ENCODE data around the gene STAG3. TPM values are rescaled to one million over a fixed set of nuclear protein-coding genes. Genes with fewer than 3 reads are reported as not detected.

STAG3 gene
- total and polyA plus RNA-seq, 10 of the 15 experiments (the other 5 are each of a cell fraction or from before 2014, with no cell fraction given): 73.0 to 306 (median 120) TPM

DNA sequence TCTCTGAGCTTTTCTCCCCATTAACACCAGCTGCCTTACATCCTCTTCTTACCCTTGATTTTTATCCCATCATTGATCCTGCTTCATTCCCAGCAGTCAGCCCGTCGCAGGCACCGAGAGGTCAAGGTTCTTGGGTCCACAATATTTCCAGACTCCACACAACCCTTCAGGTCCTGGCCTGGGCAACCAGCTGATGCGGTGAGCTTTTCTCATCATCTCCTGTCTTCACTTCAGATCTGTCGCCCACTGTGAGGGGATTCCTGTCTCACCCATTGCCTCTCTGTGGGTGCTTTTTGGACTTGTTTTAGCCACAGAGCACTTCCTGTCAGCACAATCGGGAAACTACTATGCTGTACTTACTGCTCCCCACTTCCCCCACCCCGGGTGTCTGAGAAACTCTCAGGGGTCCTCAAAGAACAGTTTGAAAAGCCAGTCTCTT lies 33.6 kb downstream of the STAG3 start (continued):
- TF ChIP-seq BCL11A (IDR thresholded peaks at IDR 0.05; ENCODE audit: low read depth, low read length) (peak; percentile 49; the same call in 1 of the 2 replicates), CHD2 (IDR thresholded peaks at IDR 0.05; ENCODE audit: borderline replicate concordance, low read depth, low read length) (peak; percentile 38; the same call in 1 of the 2 replicates), KLF5 (IDR thresholded peaks at IDR 0.05; ENCODE audit: partially characterized antibody) (peak; percentile 54), SMAD1 (IDR thresholded peaks at IDR 0.05; ENCODE audit: low read depth, partially characterized antibody) (no peak), NR2C1 (IDR thresholded peaks at IDR 0.05) (no peak), DPF2 (IDR thresholded peaks at IDR 0.05) (peak; percentile 56; the same call in 1 of the 2 replicates), SMARCA5 (IDR thresholded peaks at IDR 0.05) (0 out of 2 replicates have a peak, but pooled peaks have one; percentile 4), RAD51 (IDR thresholded peaks at IDR 0.05) (no peak), TBL1XR1 (IDR thresholded peaks at IDR 0.05; ENCODE audit: low read depth, low read length) (peak; percentile 76; the same call in 1 of the 2 replicates), RBBP5 (conservative IDR thresholded peaks at IDR 0.05) (no peak), CREB1 (IDR thresholded peaks at IDR 0.05; ENCODE audit: low read depth) (peak; percentile 70; the same call in 1 of the 2 replicates), NBN (IDR thresholded peaks at IDR 0.05) (peak; percentile 67), IRF3 (IDR thresholded peaks at IDR 0.05) (no peak), ZSCAN29 (IDR thresholded peaks at IDR 0.05) (no peak), BCL3 (IDR thresholded peaks at IDR 0.05; ENCODE audit: borderline replicate concordance, insufficient read depth, low read depth, low read length, poor library complexity, severe bottlenecking) (peak; percentile 17), TCF12 (IDR thresholded peaks at IDR 0.05; ENCODE audit: low read depth, low read length) (no peak), NR2F1 (conservative IDR thresholded peaks at IDR 0.05) (peak; percentile 49; the same call in 1 of the 2 replicates), EED (IDR thresholded peaks at IDR 0.05; ENCODE audit: low read depth) (peak; percentile 89), RELB (IDR thresholded peaks at IDR 0.05; ENCODE audit: low read depth) (peak; percentile 62)
- TF ChIP-seq, protein P1, sequence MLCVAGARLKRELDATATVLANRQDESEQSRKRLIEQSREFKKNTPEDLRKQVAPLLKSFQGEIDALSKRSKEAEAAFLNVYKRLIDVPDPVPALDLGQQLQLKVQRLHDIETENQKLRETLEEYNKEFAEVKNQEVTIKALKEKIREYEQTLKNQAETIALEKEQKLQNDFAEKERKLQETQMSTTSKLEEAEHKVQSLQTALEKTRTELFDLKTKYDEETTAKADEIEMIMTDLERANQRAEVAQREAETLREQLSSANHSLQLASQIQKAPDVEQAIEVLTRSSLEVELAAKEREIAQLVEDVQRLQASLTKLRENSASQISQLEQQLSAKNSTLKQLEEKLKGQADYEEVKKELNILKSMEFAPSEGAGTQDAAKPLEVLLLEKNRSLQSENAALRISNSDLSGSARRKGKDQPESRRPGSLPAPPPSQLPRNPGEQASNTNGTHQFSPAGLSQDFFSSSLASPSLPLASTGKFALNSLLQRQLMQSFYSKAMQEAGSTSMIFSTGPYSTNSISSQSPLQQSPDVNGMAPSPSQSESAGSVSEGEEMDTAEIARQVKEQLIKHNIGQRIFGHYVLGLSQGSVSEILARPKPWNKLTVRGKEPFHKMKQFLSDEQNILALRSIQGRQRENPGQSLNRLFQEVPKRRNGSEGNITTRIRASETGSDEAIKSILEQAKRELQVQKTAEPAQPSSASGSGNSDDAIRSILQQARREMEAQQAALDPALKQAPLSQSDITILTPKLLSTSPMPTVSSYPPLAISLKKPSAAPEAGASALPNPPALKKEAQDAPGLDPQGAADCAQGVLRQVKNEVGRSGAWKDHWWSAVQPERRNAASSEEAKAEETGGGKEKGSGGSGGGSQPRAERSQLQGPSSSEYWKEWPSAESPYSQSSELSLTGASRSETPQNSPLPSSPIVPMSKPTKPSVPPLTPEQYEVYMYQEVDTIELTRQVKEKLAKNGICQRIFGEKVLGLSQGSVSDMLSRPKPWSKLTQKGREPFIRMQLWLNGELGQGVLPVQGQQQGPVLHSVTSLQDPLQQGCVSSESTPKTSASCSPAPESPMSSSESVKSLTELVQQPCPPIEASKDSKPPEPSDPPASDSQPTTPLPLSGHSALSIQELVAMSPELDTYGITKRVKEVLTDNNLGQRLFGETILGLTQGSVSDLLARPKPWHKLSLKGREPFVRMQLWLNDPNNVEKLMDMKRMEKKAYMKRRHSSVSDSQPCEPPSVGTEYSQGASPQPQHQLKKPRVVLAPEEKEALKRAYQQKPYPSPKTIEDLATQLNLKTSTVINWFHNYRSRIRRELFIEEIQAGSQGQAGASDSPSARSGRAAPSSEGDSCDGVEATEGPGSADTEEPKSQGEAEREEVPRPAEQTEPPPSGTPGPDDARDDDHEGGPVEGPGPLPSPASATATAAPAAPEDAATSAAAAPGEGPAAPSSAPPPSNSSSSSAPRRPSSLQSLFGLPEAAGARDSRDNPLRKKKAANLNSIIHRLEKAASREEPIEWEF (IDR thresholded peaks at IDR 0.05; ENCODE audit: insufficient replicate concordance, low read depth, low read length): no peak
